Stimulated activated CD8-positive, alpha-beta memory T cell treated with anti-CD3 and anti-CD28 coated beads, Interleukin-12 subunit alpha, Interleukin-12 subunit beta, amount 100 ng/mL, for 1 hour (primary cell): ENCODE data around the gene CLIP2.
"Not testable (repeated sequence)": the region's sequence is repeated elsewhere in the genome, so short reads cannot be mapped to it uniquely, and the experiment has no call there.

ENCODE experiments used
- DNase-seq: peaks from one replicate; pipeline ENCODE4 v3.0.0-alpha.2; 2020; ENCODE audit warnings: low read depth

Gene CLIP2

DNA sequence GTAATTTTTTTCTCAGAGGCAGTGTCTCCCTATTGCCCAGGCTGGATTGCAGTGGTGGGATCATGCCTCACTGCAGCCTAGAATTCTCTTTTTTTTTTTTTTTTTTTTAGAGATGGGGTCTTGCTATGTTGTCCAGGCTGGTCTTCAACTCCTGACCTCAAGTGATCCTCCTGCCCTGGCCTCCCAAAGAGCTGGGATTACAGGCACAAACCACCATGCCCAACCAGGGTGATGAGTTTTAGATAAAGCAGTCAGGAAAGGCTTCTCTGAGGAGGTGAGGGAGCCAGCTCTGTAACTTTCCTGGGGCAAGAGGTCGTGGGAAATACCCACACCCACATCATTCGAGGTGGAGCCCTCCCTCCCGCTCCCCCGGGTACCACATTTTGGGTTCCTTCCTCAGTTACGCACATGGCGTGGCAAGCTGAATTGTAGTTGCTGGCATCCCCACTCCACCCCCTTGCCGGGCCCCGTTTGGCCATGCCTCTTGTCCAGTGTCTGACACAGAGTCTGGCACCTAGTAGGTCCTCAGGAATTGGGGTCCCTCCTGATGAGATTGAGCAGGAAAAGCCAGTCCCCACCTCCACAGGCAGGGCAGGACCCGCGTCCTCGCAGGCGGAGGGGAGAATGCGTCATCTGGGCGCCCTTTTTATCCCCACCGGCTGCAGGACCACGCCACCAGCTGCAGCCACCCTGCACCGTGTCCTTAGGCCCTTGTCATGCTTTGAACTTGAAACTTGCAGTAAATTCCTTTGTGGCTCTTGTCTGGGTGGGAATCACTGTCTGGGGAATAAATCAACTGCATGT is 43.4 kb downstream of the CLIP2 start:
- no peak for DNase-seq

DNA sequence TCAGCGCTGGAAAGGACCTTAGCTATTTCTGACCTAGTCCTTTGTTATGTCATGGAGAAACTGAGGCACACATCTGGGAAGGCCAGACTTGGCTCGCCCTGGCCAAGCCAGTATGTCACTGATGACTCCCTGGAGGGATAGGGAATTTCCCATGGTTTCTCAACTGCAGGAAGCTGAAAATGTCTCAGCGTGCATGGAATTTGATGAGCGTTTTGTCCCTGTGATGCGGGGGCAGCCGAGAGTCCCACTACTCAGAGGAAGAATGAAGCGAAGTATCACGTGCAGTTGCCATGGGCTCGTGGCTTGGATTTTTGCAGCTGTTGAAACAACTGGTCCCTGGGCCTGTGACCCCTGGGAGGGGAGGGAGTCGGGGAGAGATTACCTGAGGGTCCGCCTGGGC is 44.8 kb downstream of the CLIP2 start:
- DNase-seq: no peak

DNA sequence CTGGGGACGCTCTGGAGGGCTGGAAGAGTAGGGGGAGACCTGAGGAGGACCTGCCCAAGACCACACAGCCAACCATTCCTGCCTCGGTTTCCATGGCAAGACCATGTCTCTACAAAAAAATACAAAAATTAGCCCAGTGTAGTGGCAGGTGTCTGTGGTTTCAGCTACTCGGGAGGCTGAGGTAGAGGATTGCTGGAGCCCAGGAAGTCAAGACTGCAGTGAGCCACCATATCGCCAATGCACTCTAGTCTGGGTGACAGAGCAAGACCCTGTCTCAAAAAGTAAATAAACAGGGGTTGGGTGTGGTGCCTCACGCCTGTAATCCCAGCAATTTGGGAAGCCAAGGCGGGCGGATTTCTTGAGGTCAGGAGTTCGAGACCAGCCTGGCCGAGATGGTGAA is 48.7 kb downstream of the CLIP2 start:
- no peak for DNase-seq

DNA sequence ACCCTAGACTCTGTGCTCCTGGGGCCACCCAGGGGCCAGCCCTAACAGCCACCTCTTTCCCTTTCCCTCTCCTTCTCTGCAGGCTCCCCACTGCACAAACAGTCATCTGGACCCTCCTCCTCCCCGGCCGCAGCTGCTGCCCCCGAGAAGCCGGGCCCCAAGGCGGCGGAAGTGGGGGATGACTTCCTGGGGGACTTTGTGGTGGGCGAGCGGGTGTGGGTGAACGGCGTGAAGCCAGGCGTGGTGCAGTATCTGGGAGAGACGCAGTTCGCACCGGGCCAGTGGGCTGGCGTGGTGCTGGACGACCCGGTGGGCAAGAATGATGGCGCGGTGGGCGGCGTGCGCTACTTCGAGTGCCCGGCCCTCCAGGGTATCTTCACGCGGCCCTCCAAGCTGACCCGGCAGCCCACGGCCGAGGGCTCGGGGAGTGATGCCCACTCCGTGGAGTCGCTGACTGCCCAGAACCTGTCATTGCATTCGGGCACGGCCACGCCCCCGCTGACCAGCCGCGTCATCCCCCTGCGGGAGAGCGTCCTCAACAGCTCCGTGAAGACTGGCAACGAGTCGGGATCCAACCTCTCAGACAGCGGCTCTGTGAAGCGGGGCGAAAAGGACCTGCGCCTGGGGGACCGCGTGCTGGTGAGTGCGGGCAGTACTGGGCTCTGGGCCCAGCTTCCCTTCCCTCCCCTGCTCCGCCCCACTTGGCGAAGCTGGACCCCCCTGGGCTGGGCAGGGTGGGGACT is 49.3 kb downstream of the CLIP2 start:
- no peak for DNase-seq

DNA sequence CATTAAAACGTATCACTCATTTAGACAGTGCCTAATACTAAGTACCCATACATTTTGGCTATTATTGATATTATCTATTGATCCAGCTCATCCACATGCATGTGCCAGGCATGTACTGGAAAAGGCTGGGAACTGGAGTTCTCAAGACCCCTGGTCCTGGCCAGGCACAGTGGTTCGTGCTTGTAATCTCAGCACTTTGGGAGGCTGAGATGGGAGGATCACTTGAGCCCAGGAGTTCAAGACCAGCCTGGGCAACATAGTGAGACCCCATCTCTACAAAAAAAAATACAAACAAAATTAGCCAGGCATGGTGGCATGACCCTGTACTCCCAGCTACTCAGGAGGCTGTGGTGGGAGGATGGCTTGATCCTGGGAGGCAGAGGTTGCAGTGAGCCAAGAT is 50.4 kb downstream of the CLIP2 start:
- DNase-seq: not testable (repeated sequence)

DNA sequence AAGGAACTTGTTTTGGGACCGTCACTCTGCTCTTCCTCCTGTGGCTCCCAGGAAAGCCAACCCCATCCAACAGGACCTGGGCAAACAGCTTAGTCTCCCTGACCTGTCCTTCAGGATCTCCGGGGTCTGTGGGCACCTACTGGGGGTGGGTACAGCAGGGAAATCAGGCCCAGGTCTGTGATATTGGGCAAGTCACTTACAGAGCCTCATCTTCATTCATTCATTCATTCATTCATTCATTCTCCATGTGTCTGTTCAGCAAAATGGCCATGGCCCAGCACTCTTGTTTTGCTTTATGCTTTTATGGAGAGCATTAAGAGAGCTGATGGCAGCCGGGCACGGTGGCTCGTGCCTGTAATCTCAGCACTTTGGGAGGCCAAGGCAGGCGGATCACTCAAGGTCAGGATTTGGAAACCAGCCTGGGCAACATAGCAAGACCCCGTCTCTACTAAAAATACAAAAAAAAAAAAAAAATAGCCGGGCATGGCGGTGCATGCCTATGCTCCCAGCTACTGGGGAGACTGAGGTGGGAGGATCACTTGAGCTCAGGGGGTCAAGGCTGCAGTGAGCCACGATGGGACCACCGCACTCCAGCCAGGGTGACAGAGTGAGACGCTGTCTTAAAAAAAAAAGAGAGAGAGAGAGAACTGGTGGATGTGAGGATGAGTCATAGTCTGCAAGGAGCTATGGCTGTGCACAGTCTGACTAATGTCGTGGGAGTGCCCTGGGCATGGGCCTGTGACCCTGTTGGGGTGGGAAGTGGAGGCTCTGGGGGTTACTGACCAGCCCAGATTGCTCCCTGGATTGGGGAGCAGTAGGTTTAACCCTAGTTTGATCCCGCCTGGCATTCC is 54.3 kb downstream of the CLIP2 start:
- no peak for DNase-seq

DNA sequence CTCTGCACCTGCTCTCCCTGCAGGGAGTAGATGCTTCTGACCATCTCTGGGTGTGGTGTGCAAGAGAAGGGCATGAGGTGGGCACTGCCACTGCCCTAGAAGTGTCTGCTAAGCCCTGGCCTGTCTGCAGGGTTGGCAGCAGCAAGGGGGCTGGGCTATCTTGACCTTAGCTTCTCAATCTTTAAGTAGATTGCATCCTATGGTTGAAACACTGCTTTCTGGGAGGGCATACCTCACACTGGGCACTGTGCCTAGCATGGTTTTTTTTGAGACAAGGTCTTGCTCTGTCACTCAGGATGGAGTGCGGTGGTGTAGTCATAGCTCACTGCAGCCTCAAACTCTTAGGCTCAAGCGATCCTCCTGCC is 54.9 kb downstream of the CLIP2 start:
- DNase-seq: no peak

DNA sequence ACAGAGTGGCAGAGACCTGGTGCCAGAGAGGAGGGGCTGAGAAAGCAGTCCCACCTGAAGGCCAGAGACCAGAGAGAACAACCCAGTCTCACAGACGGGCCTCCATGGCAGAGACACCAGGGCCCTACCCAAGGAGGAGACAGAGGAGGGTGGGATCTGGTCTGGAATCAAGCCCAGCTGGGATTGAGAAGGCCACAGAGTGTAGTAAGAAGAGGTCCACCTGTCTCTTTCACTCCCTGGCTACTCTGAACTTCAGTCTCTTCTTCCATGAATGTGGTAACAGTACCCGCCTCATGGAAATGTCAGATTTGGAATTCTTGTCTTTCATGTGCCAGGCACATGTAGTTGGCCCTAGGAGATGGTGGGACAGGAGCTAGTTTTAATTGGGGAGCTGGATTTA is 55.6 kb downstream of the CLIP2 start:
- no peak for DNase-seq

DNA sequence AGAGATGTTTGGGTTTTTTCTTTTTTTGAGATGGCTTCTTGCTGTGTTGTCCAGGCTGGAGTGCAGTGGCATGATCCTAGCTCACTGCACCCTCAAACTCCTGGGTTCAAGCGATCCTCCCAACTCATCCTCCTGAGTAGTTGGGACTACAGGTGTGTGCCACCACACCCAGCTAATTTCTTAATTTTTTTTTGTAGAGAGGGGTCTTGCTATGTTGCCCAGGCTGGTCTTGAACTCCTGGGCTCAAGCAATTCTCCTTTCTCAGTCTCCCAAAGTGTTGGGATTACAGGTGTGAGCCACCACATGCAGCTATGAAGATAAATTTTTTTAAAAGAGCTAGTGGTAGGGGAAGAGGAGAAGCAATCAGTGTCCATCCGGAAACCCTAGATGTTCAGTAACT is 56.8 kb downstream of the CLIP2 start:
- no peak for DNase-seq

DNA sequence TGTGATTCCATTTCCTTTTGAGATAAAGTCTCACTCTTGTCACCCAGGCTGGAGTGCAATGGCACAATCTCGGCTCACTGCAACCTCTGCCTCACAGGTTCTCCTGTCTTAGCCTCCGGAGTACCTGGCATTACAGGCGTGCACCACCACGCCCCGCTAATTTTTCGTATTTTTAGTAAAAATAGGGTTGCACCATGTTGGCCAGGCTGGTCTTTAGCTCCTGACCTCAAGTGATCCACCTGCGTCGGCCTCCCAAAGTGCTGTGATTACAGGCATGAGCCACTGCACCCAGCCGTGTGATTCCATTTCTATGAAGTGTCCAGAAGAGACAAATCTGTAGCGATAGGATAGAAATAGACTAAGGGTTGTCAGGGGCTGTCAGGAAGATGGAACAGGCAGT is 60.4 kb downstream of the CLIP2 start:
- no peak for DNase-seq

DNA sequence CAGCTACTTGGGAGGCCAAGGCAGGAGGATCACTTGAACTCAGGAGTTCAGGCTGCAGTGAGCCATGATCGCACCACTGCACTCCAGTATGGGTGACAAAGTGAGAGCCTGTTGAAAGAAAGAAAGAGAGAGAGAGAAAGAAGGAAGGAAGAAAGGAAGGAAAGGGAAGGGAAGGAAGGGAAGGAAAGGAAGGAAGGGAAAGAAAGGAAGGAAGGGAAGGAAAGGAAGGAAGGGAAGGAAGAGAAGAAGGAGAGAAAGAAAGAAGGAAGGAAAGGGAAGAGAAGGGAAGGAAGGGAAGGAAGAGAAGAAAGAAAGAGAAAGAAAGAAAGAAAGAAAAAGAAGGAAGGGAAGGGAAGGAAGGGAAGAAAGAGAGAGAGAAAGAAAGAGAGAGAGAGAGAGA is 61.5 kb downstream of the CLIP2 start:
- no peak for DNase-seq

DNA sequence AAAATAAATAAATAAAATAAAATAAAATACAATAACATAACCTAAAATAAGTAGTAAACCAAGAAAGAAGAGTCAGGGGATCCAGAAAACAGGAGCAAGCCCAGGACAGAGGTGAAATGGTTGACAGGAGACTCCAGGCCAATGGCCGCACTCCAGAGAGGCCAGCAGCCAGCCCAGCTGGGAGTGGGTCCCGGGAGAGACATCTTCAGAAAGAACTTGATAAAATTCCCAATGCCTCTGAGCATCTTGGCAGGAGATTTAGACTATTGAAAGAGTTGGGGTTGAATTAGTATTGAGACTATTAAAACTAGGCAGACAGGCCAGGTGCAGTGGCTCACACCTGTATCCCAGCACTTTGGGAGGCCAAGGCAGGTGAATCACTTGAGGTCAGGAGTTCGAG is 62.6 kb downstream of the CLIP2 start:
- DNase-seq: no peak

DNA sequence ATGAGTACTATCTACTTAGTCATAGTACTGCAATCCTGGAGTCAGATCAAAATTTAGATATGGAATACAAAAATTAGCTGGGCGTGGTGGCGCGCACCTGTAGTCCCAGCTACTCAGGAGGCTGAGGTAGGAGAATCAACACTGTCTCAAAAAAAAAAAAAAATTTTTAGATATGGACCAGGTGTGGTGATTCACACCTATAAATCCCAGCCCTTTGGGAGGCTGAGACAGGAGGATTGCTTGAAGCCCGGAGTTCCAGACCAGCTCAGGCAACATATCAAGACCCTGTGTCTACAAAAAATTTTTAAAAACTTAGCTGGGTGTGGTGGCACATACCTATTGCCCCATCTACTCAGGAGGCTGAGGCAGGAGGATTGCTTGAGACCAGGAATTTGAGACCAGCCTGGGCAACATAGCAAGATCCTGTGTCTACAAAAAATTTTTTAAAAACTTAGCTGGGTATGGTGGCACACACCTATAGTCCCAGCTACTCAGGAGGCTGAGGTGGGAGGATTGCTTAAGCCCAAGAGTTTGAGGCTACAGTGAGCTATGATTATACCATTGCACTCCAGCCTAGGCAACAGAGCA is 63.4 kb downstream of the CLIP2 start:
- not testable (repeated sequence) for DNase-seq

DNA sequence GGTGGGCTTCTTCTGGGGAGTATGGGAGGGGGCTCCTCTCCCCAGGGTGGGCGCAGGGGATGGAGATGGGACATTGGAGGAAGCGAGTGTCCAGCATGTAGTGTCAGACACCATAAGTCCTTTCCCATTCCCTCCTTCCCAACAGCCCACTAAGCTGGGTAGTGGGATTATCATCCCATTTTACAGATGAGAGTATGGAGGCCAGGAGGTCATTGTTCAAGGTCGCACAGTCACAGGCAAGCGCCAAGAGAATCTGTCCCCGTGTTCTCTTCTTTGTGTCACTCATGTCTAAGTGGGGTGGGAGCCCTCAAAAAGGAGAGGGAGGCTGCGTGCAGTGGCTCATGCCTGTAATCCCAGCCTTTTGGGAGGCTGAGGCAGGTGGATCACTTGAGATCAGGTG is 64.8 kb downstream of the CLIP2 start:
- no peak for DNase-seq

DNA sequence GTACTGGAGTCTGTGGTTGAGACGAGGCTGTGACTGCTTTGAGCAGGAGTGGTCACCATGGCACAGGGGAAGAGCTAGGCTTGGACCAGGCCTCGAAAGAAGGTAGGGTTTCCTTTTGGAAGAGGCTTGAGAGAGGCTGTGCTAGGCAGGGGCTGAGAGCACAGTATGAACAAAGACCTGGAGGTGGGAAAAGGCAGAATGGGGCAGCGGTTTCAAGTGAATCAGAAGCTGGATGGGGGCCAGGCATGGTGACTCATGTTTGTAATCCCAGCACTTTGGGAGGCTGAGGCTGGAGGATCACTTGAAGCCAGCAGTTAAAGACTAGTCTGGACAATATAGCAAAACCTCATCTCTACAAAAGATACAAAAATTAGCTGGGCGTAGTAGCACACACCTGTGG is 65.9 kb downstream of the CLIP2 start:
- DNase-seq: no peak

DNA sequence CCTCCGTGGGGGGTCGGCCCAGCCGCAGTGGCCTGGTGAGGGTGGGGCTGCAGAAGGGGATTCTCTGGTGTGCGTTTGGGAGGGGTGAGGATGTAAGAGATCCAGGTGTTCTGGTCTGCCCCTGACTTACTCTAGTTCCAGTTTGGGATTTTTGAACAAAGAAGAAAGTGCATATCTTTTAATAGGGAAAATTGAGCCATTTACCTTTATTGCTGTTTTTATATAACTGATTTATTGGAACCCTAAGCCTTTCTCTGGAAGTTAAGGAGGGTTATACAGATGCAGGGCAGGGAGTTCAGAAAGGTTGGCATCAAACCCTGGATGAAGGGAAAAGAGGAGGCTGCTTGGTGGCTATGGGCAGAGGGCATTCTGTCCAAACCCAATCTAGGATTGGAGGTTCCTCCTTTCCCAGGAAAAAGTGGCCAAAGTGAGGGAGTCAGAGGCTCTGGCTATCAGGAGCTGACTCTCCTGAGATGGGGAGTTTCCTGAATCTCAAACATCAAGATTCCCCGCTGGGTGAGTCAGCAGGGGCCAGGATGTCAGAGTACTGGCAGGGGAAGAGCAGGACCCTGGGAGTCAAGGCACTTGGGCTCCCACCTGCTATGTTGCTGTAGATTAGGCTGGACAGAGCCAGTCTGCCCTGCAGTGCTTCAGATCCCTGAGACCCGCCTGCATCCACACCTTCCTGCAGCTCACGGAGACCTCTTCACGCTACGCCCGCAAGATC is 67.5 kb downstream of the CLIP2 start:
- no peak for DNase-seq

DNA sequence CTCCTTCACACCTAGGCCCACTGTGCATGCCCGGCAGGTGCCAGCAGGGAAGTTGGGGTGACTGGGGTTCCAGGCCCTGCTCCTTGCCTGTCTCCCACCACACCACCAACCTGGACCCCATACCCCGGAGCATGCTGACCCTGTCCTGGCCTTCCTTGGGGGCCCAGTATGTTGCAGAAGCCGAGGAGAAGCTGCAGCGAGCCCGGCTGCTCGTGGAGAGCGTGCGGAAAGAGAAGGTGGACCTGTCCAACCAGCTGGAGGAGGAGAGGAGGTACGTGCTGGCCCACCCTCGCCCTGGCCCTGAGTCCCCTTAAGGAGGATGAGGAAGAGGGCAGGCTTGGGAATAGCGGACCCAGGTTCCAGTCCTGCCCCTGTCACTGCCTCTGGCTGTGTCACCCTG is 70.8 kb downstream of the CLIP2 start:
- no peak for DNase-seq

DNA sequence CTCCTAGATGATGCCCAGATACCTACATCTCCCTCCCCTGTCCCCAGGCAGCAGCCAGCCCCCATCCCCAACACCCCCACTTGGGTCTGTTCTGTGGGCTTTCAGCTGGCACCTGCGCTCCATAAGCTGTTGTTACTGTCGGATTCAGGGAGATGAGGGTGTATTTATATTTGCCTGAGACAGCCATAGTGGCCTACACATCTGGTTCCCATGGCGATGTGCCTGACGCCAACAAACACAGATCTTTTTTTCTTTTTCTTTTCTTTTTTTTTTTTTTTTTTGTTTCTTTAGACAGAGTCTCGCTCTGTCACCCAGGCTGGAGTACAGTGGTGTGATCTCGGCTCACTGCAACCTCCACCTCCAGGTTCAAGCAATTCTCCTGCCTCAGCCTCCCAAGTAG is 73.1 kb downstream of the CLIP2 start:
- no peak for DNase-seq

DNA sequence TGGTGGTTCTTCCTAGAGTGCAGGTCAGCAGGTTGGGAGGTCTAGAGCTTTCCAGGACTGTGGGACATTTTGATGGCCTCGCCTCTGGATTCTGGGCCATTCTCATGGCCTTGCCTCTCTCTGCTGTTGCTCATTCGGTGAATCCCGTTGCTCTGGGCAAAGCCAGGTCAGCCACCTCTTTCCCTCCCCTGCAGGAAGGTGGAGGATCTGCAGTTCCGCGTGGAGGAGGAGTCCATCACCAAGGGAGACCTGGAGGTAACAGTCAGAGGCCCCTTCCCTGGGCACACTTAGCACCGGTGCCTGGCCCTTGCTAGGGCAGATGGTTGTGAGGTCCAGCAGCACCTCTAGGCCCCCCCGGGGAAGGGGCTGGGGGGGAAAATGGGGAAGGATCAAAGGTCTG is 74.9 kb downstream of the CLIP2 start:
- DNase-seq: no peak

DNA sequence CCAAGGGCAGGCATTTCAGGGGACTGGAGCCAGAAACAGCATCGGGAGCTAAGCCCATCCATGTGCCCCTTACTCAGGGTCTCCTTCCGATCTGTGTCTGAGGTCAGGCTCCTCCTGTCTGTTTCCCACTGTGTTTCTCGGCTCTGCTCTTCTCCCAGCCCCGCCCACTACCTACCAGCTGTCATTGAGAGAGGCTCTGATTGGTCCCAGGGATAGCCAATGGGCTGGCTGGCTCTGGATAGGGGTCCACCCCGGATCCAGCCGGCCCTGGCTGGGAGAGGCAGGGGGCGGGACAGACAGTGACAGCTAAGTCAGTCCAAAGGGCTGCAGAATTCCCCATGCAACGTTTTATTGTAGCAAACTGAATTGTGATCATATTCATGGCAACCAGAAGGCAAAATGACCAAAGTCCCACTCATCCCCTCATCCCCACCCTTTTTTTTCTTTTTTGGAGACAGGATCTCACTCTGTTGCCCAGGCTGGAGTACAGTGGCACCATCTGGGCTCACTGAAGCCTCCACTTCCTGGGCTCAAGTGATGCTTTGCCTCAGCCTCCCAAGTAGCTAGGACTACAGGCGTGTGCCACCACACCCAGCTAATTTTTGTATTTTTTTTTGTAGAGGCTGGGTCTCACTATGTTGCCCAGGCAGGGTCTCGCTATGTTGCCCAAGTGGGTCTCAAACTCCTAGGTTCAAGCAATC is 76.3 kb downstream of the CLIP2 start:
- no peak for DNase-seq
